DOHH2 (cell line): ENCODE measurements around the gene NYAP2.

ENCODE experiments used
- H3F3A ChIP-seq: fragments of 200-600 bp; sonication (generic), shearing (Covaris generic); 2 replicates; pipeline ENCODE4 v1.6.0; 2016; ENCODE audit warnings: antibody characterized with exemption, mild to moderate bottlenecking; ENCODE audit not compliant: control insufficient read depth, insufficient read depth
- H3K27ac ChIP-seq: fragments of 200-600 bp; sonication (generic); 2 replicates; pipeline ENCODE4 v1.5.1; 2014; ENCODE audit warnings: low read depth, mild to moderate bottlenecking, low read length, moderate library complexity
- H3K27me3 ChIP-seq: fragments of 200-600 bp; sonication (generic); 2 replicates; pipeline ENCODE4 v1.6.1; 2014; ENCODE audit warnings: mild to moderate bottlenecking, low read length, mixed read lengths; ENCODE audit not compliant: control insufficient read depth
- H3K36me3 ChIP-seq: fragments of 200-600 bp; sonication (generic); 2 replicates; pipeline ENCODE4 v1.6.1; 2014; ENCODE audit warnings: mild to moderate bottlenecking, low read length, moderate library complexity, mixed read lengths; ENCODE audit not compliant: control insufficient read depth
- H3K4me1 ChIP-seq: fragments of 200-600 bp; sonication (generic); 2 replicates; pipeline ENCODE4 v1.6.1; 2014; ENCODE audit warnings: mild to moderate bottlenecking, low read length, mixed read lengths; ENCODE audit not compliant: control insufficient read depth
- H3K4me2 ChIP-seq: fragments of 200-600 bp; sonication (generic); 2 replicates; pipeline ENCODE4 v1.6.0; 2014; ENCODE audit warnings: mild to moderate bottlenecking, low read length, moderate library complexity
- H3K4me3 ChIP-seq: fragments of 200-600 bp; sonication (generic); 2 replicates; pipeline ENCODE4 v1.5.1; 2014; ENCODE audit warnings: mild to moderate bottlenecking, low read length, mixed read lengths
- H3K79me2 ChIP-seq: fragments of 200-600 bp; sonication (generic); 2 replicates; pipeline ENCODE4 v1.6.1; 2014; ENCODE audit warnings: mild to moderate bottlenecking, low read length, mixed read lengths; ENCODE audit not compliant: control insufficient read depth
- H3K9me2 ChIP-seq: fragments of 200-600 bp; sonication (generic); replicated peaks from 2 replicates; pipeline ENCODE4 v1.6.1; 2014; ENCODE audit warnings: mild to moderate bottlenecking, low read length, mixed read lengths; ENCODE audit not compliant: control insufficient read depth
- H3K9me3 ChIP-seq: fragments of 200-600 bp; sonication (generic); 2 replicates; pipeline ENCODE4 v1.6.1; 2014; ENCODE audit warnings: antibody characterized with exemption, low read length, mixed read lengths; ENCODE audit not compliant: control insufficient read depth, insufficient read depth
- H4K20me1 ChIP-seq: fragments of 200-600 bp; sonication (generic); 2 replicates; pipeline ENCODE4 v1.6.0; 2014; ENCODE audit warnings: low read depth, mild to moderate bottlenecking, antibody characterized with exemption, low read length, moderate library complexity; ENCODE audit not compliant: control insufficient read depth, insufficient read depth
- EZH2phosphoT487 ChIP-seq: fragments of 200-600 bp; sonication (generic); IDR thresholded peaks from 2 replicates; pipeline ENCODE4 v1.6.1; 2017; ENCODE audit warnings: borderline replicate concordance, mild to moderate bottlenecking, antibody characterized with exemption, low read length, moderate library complexity, mixed read lengths
- TF ChIP-seq, protein P1 (sequence below): fragments of 200-600 bp; sonication (generic); IDR thresholded peaks from one replicate; pipeline ENCODE4 v1.5.1; 2014; ENCODE audit warnings: antibody characterized with exemption, mild to moderate bottlenecking, low read depth, low read length; ENCODE audit not compliant: poor library complexity, severe bottlenecking

Gene NYAP2

DNA sequence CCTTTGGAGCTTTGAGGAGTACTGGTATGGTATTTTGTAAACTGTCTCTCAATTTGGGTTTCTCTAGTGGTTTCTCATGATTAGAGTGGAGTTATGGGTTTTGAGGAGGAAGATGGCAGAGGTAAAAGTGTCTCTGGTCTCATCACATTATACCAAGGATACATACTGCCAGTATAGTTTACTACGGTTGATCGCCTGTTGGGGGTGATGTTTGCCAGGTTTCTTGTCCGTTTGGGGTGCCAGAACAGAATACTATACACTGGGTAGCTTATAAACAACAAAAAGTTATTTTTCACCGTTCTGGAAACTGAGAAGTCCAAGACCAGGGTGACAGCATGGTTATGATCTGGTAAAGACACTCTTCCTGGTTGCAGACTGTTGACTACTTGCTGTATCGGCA lies 293.7 kb downstream of the NYAP2 start:
- Histone ChIP-seq H3K27ac (no peak overlapping the region), H3K4me3 (no peak overlapping the region), H4K20me1 (no peaks in the 10 kb centered on the region), H3K36me3 (no peaks in the 10 kb centered on the region), H3K27me3 (no peaks in the 10 kb centered on the region), H3F3A (no peaks in the 10 kb centered on the region), H3K4me1 (no peaks in the 10 kb centered on the region), H3K4me2 (no peak overlapping the region), H3K9me3 (no peaks in the 10 kb centered on the region), H3K9me2 (no peaks in the 10 kb centered on the region), H3K79me2 (no peaks in the 10 kb centered on the region)
- TF ChIP-seq EZH2phosphoT487, result no peak
- TF ChIP-seq, protein P1, sequence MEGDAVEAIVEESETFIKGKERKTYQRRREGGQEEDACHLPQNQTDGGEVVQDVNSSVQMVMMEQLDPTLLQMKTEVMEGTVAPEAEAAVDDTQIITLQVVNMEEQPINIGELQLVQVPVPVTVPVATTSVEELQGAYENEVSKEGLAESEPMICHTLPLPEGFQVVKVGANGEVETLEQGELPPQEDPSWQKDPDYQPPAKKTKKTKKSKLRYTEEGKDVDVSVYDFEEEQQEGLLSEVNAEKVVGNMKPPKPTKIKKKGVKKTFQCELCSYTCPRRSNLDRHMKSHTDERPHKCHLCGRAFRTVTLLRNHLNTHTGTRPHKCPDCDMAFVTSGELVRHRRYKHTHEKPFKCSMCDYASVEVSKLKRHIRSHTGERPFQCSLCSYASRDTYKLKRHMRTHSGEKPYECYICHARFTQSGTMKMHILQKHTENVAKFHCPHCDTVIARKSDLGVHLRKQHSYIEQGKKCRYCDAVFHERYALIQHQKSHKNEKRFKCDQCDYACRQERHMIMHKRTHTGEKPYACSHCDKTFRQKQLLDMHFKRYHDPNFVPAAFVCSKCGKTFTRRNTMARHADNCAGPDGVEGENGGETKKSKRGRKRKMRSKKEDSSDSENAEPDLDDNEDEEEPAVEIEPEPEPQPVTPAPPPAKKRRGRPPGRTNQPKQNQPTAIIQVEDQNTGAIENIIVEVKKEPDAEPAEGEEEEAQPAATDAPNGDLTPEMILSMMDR, result no peak

DNA sequence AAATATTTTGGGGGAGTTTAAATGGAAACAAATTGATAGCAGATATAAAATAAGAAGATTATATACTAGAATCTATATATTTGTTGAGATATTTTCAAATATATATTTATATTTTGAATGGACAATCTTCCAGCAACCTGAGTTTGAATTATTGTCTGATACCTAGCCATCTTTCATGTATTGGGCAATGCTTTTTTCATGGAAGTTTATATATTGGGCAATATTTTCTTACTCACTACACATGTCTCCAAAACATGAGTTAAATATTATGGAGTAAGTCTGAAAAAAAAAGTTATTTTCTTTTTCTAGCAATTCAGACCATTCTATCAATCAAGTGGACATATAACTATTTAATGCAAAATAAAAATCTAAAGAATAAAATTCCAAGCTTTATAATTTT lies 295.2 kb downstream of the NYAP2 start:
- H3F3A ChIP-seq, result no peaks in the 10 kb centered on the region
- H3K4me3 ChIP-seq, result no peak overlapping the region
- no peak overlapping the region for H3K27ac ChIP-seq
- no peaks in the 10 kb centered on the region for H3K36me3 ChIP-seq
- peaks cover 7% of the 10 kb centered on the region for H3K4me1 ChIP-seq
- H3K9me2 ChIP-seq, result no peaks in the 10 kb centered on the region
- H3K9me3 ChIP-seq, result no peaks in the 10 kb centered on the region
- TF ChIP-seq, protein P1, result no peak
- TF ChIP-seq EZH2phosphoT487, result no peak
- H4K20me1 ChIP-seq, result no peaks in the 10 kb centered on the region
- H3K4me2 ChIP-seq, result no peak overlapping the region
- no peaks in the 10 kb centered on the region for H3K27me3 ChIP-seq
- no peaks in the 10 kb centered on the region for H3K79me2 ChIP-seq

GRCh38 chr2:225697936-225698335 lies 298.4 kb downstream of the NYAP2 start:
- H3K27ac ChIP-seq, result no peak overlapping the region
- H3K36me3 ChIP-seq, result no peaks in the 10 kb centered on the region
- H3K27me3 ChIP-seq, result no peaks in the 10 kb centered on the region
- H3K4me3 ChIP-seq, result no peak overlapping the region
- no peak overlapping the region for H3K4me2 ChIP-seq
- H3K9me3 ChIP-seq, result no peaks in the 10 kb centered on the region
- H3K79me2 ChIP-seq, result no peaks in the 10 kb centered on the region
- H3K9me2 ChIP-seq, result no peaks in the 10 kb centered on the region
- H3K4me1 ChIP-seq, result peaks cover 7% of the 10 kb centered on the region
- no peaks in the 10 kb centered on the region for H3F3A ChIP-seq
- no peaks in the 10 kb centered on the region for H4K20me1 ChIP-seq
- TF ChIP-seq EZH2phosphoT487, result no peak
- TF ChIP-seq, protein P1, result no peak
